IMR-90 (cell line): ENCODE data around the gene THYN1. TPM values are rescaled to one million over a fixed set of nuclear protein-coding genes. Genes with fewer than 3 reads are reported as not detected.
A peak's percentile ranks its signal among the peaks of the same experiment; 100 is the strongest.

Source experiments
- ATAC-seq: fragments of 200-7000 bp; cut with Tn5 transposase; 2 replicates; pipeline ENCODE4 v1.9.1; 2020; ENCODE audit warnings: low read depth, mild to moderate bottlenecking, moderate library complexity
- BruUV-seq: library from RNA; stranded (reverse); fragments of 400-500 nt; replicated peaks from 2 replicates; lab custom pipeline; 2021; lab: Mats Ljungman, UMichigan
- CTCF ChIA-PET: fragments of 300-600 bp; formaldehyde crosslinking; extraction: SDS; loops from one replicate; lab custom pipeline; 2021; ENCODE audit warnings: antibody characterized with exemption; lab: Yijun Ruan, JAX
- POLR2A ChIA-PET: fragments of 300-600 bp; sonication (Branson Sonifier 250); formaldehyde crosslinking; loops from one replicate; lab custom pipeline; 2022; ENCODE audit warnings: antibody characterized with exemption; ENCODE audit not compliant: unreplicated experiment; lab: Charles Lee
- DNase-seq: peaks from one replicate; pipeline ENCODE4 v3.0.0; 2013
- H2AFZ ChIP-seq: replicated peaks from 2 replicates; pipeline ENCODE3; 2013; ENCODE audit warnings: low read length, mild to moderate bottlenecking; ENCODE audit not compliant: poor library complexity
- H2AK5ac ChIP-seq: 2 replicates; pipeline ENCODE4 v1.6.1; 2013; ENCODE audit warnings: low read depth, low read length, inconsistent platforms
- H2AK9ac ChIP-seq: replicated peaks from 2 replicates; pipeline ENCODE3; 2013; ENCODE audit warnings: mild to moderate bottlenecking, low read depth, low read length, moderate library complexity; ENCODE audit not compliant: poor library complexity
- H2BK120ac ChIP-seq: 2 replicates; pipeline ENCODE4 v1.6.1; 2013; ENCODE audit warnings: low read depth, low read length, inconsistent platforms
- H2BK15ac ChIP-seq: 3 replicates; pipeline ENCODE4 v1.6.1; 2013; ENCODE audit warnings: low read depth, low read length, inconsistent platforms
- H2BK20ac ChIP-seq: 2 replicates; pipeline ENCODE4 v1.6.1; 2013; ENCODE audit warnings: low read depth, mild to moderate bottlenecking, inconsistent platforms, low read length, moderate library complexity
- H2BK5ac ChIP-seq: 2 replicates; pipeline ENCODE4 v1.6.1; 2013; ENCODE audit warnings: mild to moderate bottlenecking, low read depth, low read length, inconsistent platforms; ENCODE audit not compliant: poor library complexity, severe bottlenecking
- H3K14ac ChIP-seq: replicated peaks from 2 replicates; pipeline ENCODE4 v1.6.1; 2013; ENCODE audit warnings: low read depth, low read length, inconsistent platforms
- H3K18ac ChIP-seq: 2 replicates; pipeline ENCODE4 v1.6.1; 2013; ENCODE audit warnings: low read depth, low read length, control low read depth
- H3K23ac ChIP-seq: 2 replicates; pipeline ENCODE4 v1.6.1; 2013; ENCODE audit warnings: low read depth, low read length, inconsistent platforms
- H3K27ac ChIP-seq: 2 replicates; pipeline ENCODE4 v1.5.1; 2013; ENCODE audit warnings: mild to moderate bottlenecking, control low read depth, low read length; ENCODE audit not compliant: insufficient read depth
- H3K27me3 ChIP-seq: 2 replicates; pipeline ENCODE4 v1.6.1; 2013; ENCODE audit warnings: low read length; ENCODE audit not compliant: control insufficient read depth, insufficient read depth
- H3K36me3 ChIP-seq: 2 replicates; pipeline ENCODE4 v1.6.1; 2013; ENCODE audit warnings: low read length, mixed read lengths; ENCODE audit not compliant: control insufficient read depth, insufficient read depth
- H3K4ac ChIP-seq: 2 replicates; pipeline ENCODE4 v1.6.1; 2013; ENCODE audit warnings: low read depth, low read length, inconsistent platforms
- H3K4me1 ChIP-seq: 2 replicates; pipeline ENCODE4 v1.6.1; 2013; ENCODE audit warnings: low read length, mixed read lengths; ENCODE audit not compliant: control insufficient read depth, insufficient read depth
- H3K4me2 ChIP-seq: 2 replicates; pipeline ENCODE4 v1.6.1; 2013; ENCODE audit warnings: low read depth, mild to moderate bottlenecking, control low read depth, low read length, moderate library complexity
- H3K4me3 ChIP-seq: 2 replicates; pipeline ENCODE4 v1.5.1; 2013; ENCODE audit warnings: low read depth, mild to moderate bottlenecking, control low read depth, low read length, moderate library complexity; ENCODE audit not compliant: insufficient read depth
- H3K56ac ChIP-seq: 2 replicates; pipeline ENCODE4 v1.6.1; 2013; ENCODE audit warnings: low read length, inconsistent platforms; ENCODE audit not compliant: insufficient read depth; ENCODE audit errors: extremely low read depth
- H3K79me1 ChIP-seq, 2 experiments: 2 replicates each; pipeline ENCODE4 v1.6.1; 2013; ENCODE audit warnings: low read length in 2 of 2, inconsistent platforms in 1 of 2, low read depth in 1 of 2
- H3K9ac ChIP-seq: 2 replicates; pipeline ENCODE4 v1.6.1; 2013; ENCODE audit warnings: low read depth, low read length, control low read depth
- H3K9me1 ChIP-seq: 2 replicates; pipeline ENCODE4 v1.6.1; 2013; ENCODE audit warnings: low read length, inconsistent platforms; ENCODE audit not compliant: insufficient read depth
- H3K9me3 ChIP-seq: 2 replicates; pipeline ENCODE4 v1.6.1; 2013; ENCODE audit warnings: low read length; ENCODE audit not compliant: control insufficient read depth, insufficient read depth
- H4K20me1 ChIP-seq: 2 replicates; pipeline ENCODE4 v1.6.1; 2013; ENCODE audit warnings: low read length, inconsistent platforms; ENCODE audit not compliant: insufficient read depth
- H4K5ac ChIP-seq: 2 replicates; pipeline ENCODE4 v1.6.1; 2013; ENCODE audit warnings: mild to moderate bottlenecking, low read depth, low read length, control low read depth
- H4K8ac ChIP-seq, 2 experiments: 2 replicates each; pipeline ENCODE4 v1.6.1; 2013; ENCODE audit warnings: low read depth in 2 of 2, low read length in 2 of 2, control low read depth in 1 of 2, inconsistent platforms in 1 of 2
- H4K91ac ChIP-seq: 2 replicates; pipeline ENCODE4 v1.6.1; 2013; ENCODE audit warnings: low read depth, low read length, inconsistent platforms; ENCODE audit not compliant: insufficient read depth
- CEBPB ChIP-seq: IDR thresholded peaks from 2 replicates; pipeline ENCODE4 v1.6.1; 2012; ENCODE audit warnings: low read depth, low read length, improper control_type of control experiment
- CHD1 ChIP-seq: IDR thresholded peaks from 2 replicates; pipeline ENCODE4 v1.6.1; 2012; ENCODE audit warnings: low read depth, low read length, improper control_type of control experiment
- CTCF ChIP-seq: conservative IDR thresholded peaks from 2 replicates; pipeline ENCODE4 v1.5.1; 2012; ENCODE audit warnings: mild to moderate bottlenecking, low read depth, low read length, improper control_type of control experiment
- MAFK ChIP-seq: IDR thresholded peaks from 2 replicates; pipeline ENCODE4 v1.6.1; 2012; ENCODE audit warnings: low read depth, low read length, improper control_type of control experiment
- RFX5 ChIP-seq: IDR thresholded peaks from 2 replicates; pipeline ENCODE4 v1.8.0; 2012; ENCODE audit warnings: low read depth, mild to moderate bottlenecking, low read length, moderate library complexity
- WGBS, 2 experiments: methylation state at CpG; one replicate each; pipeline versions ENCODE4 v1.1.5 to v1.1.7; 2013; ENCODE audit warnings: missing lambda C conversion rate in 2 of 2; ENCODE audit not compliant: insufficient read length in 1 of 2; ENCODE audit errors: extremely low coverage in 2 of 2; 5-methylcytosine and 5-hydroxymethylcytosine counted together
- dilution Hi-C: fragments of 300-500 bp; cut with HindIII; formaldehyde crosslinking; loops from one replicate; pipeline ENCODE4 v1.14.3; 2018; ENCODE audit warnings: low sequenced_read_pairs; ENCODE audit not compliant: unreplicated experiment
- in situ Hi-C: fragments of 300-500 bp; cut with MboI; formaldehyde crosslinking; loops from 3 replicates; pipeline ENCODE4 v1.14.3; 2019; ENCODE audit warnings: low sequenced_read_pairs, inconsistent platforms, mixed read lengths
- intact Hi-C: fragments of 100-400 bp; cut with micrococcal nuclease; formaldehyde crosslinking; loops from 2 replicates; pipeline ENCODE4 v1.10.0; 2022
- polyA plus RNA-seq, 3 experiments: library from polyadenylated mRNA; depleted of rRNA; stranded (reverse); fragments of >200 nt; gene quantifications; 2 replicates each; pipeline ENCODE4 v1.2.3, GENCODE V29; 2012; ENCODE audit warnings: low replicate concordance in 1 of 3
- total RNA-seq: library from RNA; depleted of rRNA; stranded (reverse); fragments of >200 nt; gene quantifications from 2 replicates; pipeline ENCODE4 v1.2.3, GENCODE V29; 2012

THYN1 gene
- total and polyA plus RNA-seq, 2 of the 4 experiments (the other 2 are of a cell fraction): 43.1 to 72.1 TPM

GRCh38 chr11:134252346-134253187 is 585 bp downstream of the THYN1 start:
- peak overlapping the region; percentile 20 for H2AK9ac ChIP-seq
- no peaks in the 10 kb centered on the region for H3K9me3 ChIP-seq
- peak overlapping the region; percentile 54 for H3K4me2 ChIP-seq
- peak overlapping the region; percentile 57 for H3K14ac ChIP-seq
- dilution Hi-C loops: no loop called here
- peak overlapping the region; percentile 96 for H2AFZ ChIP-seq
- peak; percentile 44 for ATAC-seq
- WGBS, 2 experiments: 4% methylated on average over 13 of the region's 27 CpGs; no CpG with 5 or more reads in 1 of the 2 experiments
- H4K20me1 ChIP-seq: no peaks in the 10 kb centered on the region
- ChIA-PET CTCF (interaction anchor here (0.6 to 1.2 kb wide), 2 partner anchors 9 to 48 kb away, joined by 4 to 7 read pairs; no protein-coding TSS in a partner anchor), POLR2A (no interaction called here)
- H3K27me3 ChIP-seq: no peaks in the 10 kb centered on the region
- H2BK20ac ChIP-seq: no peak overlapping the region
- H3K56ac ChIP-seq: peak overlapping the region; percentile 70; the same call in 1 of the 2 replicates
- H3K4ac ChIP-seq: peak overlapping the region; percentile 44
- no peak overlapping the region for H2BK120ac ChIP-seq
- no peaks in the 10 kb centered on the region; the same call in 1 of the 2 replicates for H3K4me1 ChIP-seq
- peak overlapping the region; percentile 63 for H2BK5ac ChIP-seq
- peak; percentile 57 for DNase-seq
- peaks cover 20% of the 10 kb centered on the region for H3K36me3 ChIP-seq
- peak overlapping the region; percentile 86 for H3K23ac ChIP-seq
- peak overlapping the region; percentile 41 for H3K27ac ChIP-seq
- TF ChIP-seq CTCF (no peak), RFX5 (no peak), CHD1 (no peak), CEBPB (peak; percentile 76), MAFK (no peak)
- H3K79me1 ChIP-seq: peaks cover 11 to 28% of the 10 kb centered on the region in 2 experiments
- in situ Hi-C loops: loop anchor here (10.0 kb wide), 1 partner anchor 208 kb away; no protein-coding TSS in a partner anchor
- no peaks in the 10 kb centered on the region; the same call in 1 of the 2 replicates for H3K9me1 ChIP-seq
- no TSS peak for BruUV-seq
- H4K91ac ChIP-seq: peak overlapping the region; percentile 2; the same call in 1 of the 2 replicates
- intact Hi-C loops: loop anchor here (1.0 to 10.0 kb wide), 3 partner anchors 28 to 208 kb away; partner anchors contain the start of gene VPS26B
- peak overlapping the region; percentile 66 for H3K9ac ChIP-seq
- peak overlapping the region; percentile 23; the same call in 1 of the 2 replicates for H3K18ac ChIP-seq
- H2AK5ac ChIP-seq: no peak overlapping the region
- H3K4me3 ChIP-seq: peak overlapping the region; percentile 61
- peak overlapping the region; percentile 44 for H4K5ac ChIP-seq
- no peak overlapping the region for H2BK15ac ChIP-seq
- H4K8ac ChIP-seq: peak overlapping the region; percentile 54 to 76; a peak in 3 of 4 replicates
